A549 (cell line): ENCODE data around the gene NR2F2. TPM values are rescaled to one million over a fixed set of nuclear protein-coding genes. Genes with fewer than 3 reads are reported as not detected.

Experiments used
- ATAC-seq, 2 experiments: fragments of 200-7000 bp in 1 of 2; fragments of >200 bp in 1 of 2; cut with Nextera tagmentation in 1 of 2; cut with Tn5 transposase in 1 of 2; 3 replicates each; pipeline versions ENCODE4 v1.8.0 to v1.9.1; 2018 to 2020; ENCODE audit warnings: mild to moderate bottlenecking in 1 of 2, moderate library complexity in 1 of 2
- CTCF ChIA-PET: fragments of 300-600 bp; sonication (Branson Sonifier 250); formaldehyde crosslinking; extraction: SDS; loops from one replicate; lab custom pipeline; 2021; ENCODE audit warnings: antibody characterized with exemption, inconsistent platforms; lab: Yijun Ruan, JAX
- POLR2A ChIA-PET: fragments of 350-600 bp; formaldehyde crosslinking; extraction: SDS; loops from one replicate; lab custom pipeline; 2021; ENCODE audit warnings: antibody characterized with exemption, inconsistent platforms; lab: Yijun Ruan, JAX
- DNase-seq, 2 experiments: peaks; one replicate each; pipeline versions ENCODE4 v3.0.0 to v3.0.0-alpha.2; 2011 to 2016; ENCODE audit warnings: low read depth in 1 of 2, low spot score in 1 of 2
- FAIRE-seq: peaks from 2 replicates; lab custom pipeline; 2011; peaks lifted over from hg19 to GRCh38; lab: Jason Lieb, UNC
- H3K27ac ChIP-seq, 2 experiments: fragments of >200 bp; sonication (Bioruptor Twin); formaldehyde crosslinking; 3 replicates each; pipeline ENCODE4 v1.5.1; 2016 to 2017
- H3K4me1 ChIP-seq: fragments of >200 bp; sonication (Bioruptor Twin); formaldehyde crosslinking; 3 replicates; pipeline ENCODE4 v1.6.1; 2016
- H3K4me2 ChIP-seq: fragments of >200 bp; sonication (Bioruptor Twin); formaldehyde crosslinking; 3 replicates; pipeline ENCODE4 v1.6.1; 2016
- H3K4me3 ChIP-seq: fragments of >200 bp; sonication (Bioruptor Twin); formaldehyde crosslinking; 3 replicates; pipeline ENCODE4 v1.5.1; 2016
- H3K9me3 ChIP-seq: fragments of >200 bp; sonication (Bioruptor Twin); formaldehyde crosslinking; 3 replicates; pipeline ENCODE4 v1.6.1; 2016
- CBX8 ChIP-seq: fragments of 200-600 bp; sonication (generic); IDR thresholded peaks from 2 replicates; pipeline ENCODE4 v1.6.1; 2016
- CHD4 ChIP-seq: fragments of 200-600 bp; sonication (generic); IDR thresholded peaks from 2 replicates; pipeline ENCODE4 v1.6.1; 2016; ENCODE audit warnings: antibody characterized with exemption, mild to moderate bottlenecking, borderline replicate concordance
- EHMT2 ChIP-seq: fragments of 200-600 bp; sonication (generic); IDR thresholded peaks from 2 replicates; pipeline ENCODE4 v1.6.1; 2016; ENCODE audit warnings: antibody characterized with exemption, low read depth, mild to moderate bottlenecking, moderate library complexity
- ESRRA ChIP-seq: fragments of 150-350 bp; IDR thresholded peaks from 2 replicates; pipeline ENCODE4 v1.6.1; 2014; ENCODE audit warnings: mild to moderate bottlenecking, low read length, borderline replicate concordance
- FOSL2 ChIP-seq, 2 experiments: fragments of 450-650 bp in 1 of 2; fragments of >200 bp in 1 of 2; sonication (Bioruptor Twin) in 1 of 2; formaldehyde crosslinking; IDR thresholded peaks; 2 replicates each; pipeline versions ENCODE4 v1.5.0 to v1.6.1; 2016 to 2020; ENCODE audit warnings: mild to moderate bottlenecking in 1 of 2, moderate library complexity in 1 of 2
- HOXB13 ChIP-seq: fragments of 250-450 bp; sonication (Bioruptor Pico); IDR thresholded peaks from 2 replicates; pipeline ENCODE4 v1.5.0; 2020; ENCODE audit warnings: low read depth, mild to moderate bottlenecking, moderate library complexity
- JUN ChIP-seq, 2 experiments: fragments of >200 bp; sonication (Bioruptor Twin); formaldehyde crosslinking; IDR thresholded peaks; 2 replicates in 1 of 2; 3 replicates in 1 of 2; pipeline ENCODE4 v1.6.1; 2016 to 2017
- JUNB ChIP-seq: fragments of >200 bp; sonication (Bioruptor Twin); formaldehyde crosslinking; IDR thresholded peaks from 2 replicates; pipeline ENCODE4 v1.6.1; 2016
- PHF8 ChIP-seq: fragments of 200-600 bp; sonication (generic); IDR thresholded peaks from 2 replicates; pipeline ENCODE4 v1.6.1; 2016; ENCODE audit warnings: low read depth, mild to moderate bottlenecking, antibody characterized with exemption, moderate library complexity, borderline replicate concordance
- POLR2AphosphoS2 ChIP-seq: conservative IDR thresholded peaks from 2 replicates; pipeline ENCODE4 v1.6.1; 2012; ENCODE audit warnings: low read length, improper control_type of control experiment, inconsistent platforms
- RAD21 ChIP-seq, 2 experiments: fragments of >200 bp in 1 of 2; sonication (Bioruptor Twin) in 1 of 2; formaldehyde crosslinking in 1 of 2; IDR thresholded peaks in 1 of 2; conservative IDR thresholded peaks in 1 of 2; 2 replicates in 1 of 2; 3 replicates in 1 of 2; pipeline ENCODE4 v1.6.1; 2012 to 2018; ENCODE audit warnings: inconsistent platforms in 1 of 2
- RCOR1 ChIP-seq: fragments of 150-350 bp; IDR thresholded peaks from 2 replicates; pipeline ENCODE4 v1.6.1; 2014; ENCODE audit warnings: antibody characterized with exemption, low read length, low read depth
- RFX5 ChIP-seq: fragments of 450-650 bp; IDR thresholded peaks from 2 replicates; pipeline ENCODE4 v1.7.1; 2014; ENCODE audit warnings: antibody characterized with exemption, mild to moderate bottlenecking, moderate library complexity
- SREBF2 ChIP-seq: fragments of 450-650 bp; IDR thresholded peaks from 2 replicates; pipeline ENCODE4 v1.6.1; 2014; ENCODE audit warnings: mild to moderate bottlenecking, moderate library complexity
- TFCP2L1 ChIP-seq: fragments of 250-450 bp; sonication (Bioruptor Pico); IDR thresholded peaks from 2 replicates; pipeline ENCODE4 v1.5.0; 2021; ENCODE audit warnings: mild to moderate bottlenecking
- ZC3H11A ChIP-seq: fragments of 450-650 bp; IDR thresholded peaks from 2 replicates; pipeline ENCODE4 v1.6.1; 2014; ENCODE audit warnings: antibody characterized with exemption, mild to moderate bottlenecking
- WGBS: methylation state at CpG from one replicate; pipeline ENCODE4 v1.1.6; 2017; ENCODE audit errors: missing lambda C conversion rate; 5-methylcytosine and 5-hydroxymethylcytosine counted together
- polyA plus RNA-seq, 4 experiments: library from polyadenylated mRNA; depleted of rRNA in 3 of 4; stranded (reverse); fragments of >200 nt; fragmentation: RNase III in 1 of 4; extraction: RNeasy Plus Mini Kit Qiagen cat#74134 plus additional on column Dnase treatment in 1 of 4; gene quantifications; 2 replicates in 3 of 4; 3 replicates in 1 of 4; pipeline ENCODE4 v1.2.3, GENCODE V29; 2011 to 2017
- TF ChIP-seq, protein P1 (sequence below): fragments of >200 bp; sonication (Bioruptor Twin); formaldehyde crosslinking; IDR thresholded peaks from 2 replicates; pipeline ENCODE4 v1.6.1; 2016
- TF ChIP-seq, protein P2 (sequence below): fragments of 200-600 bp; sonication (generic); IDR thresholded peaks from 2 replicates; pipeline ENCODE4 v1.6.1; 2016; ENCODE audit warnings: antibody characterized with exemption, mild to moderate bottlenecking, moderate library complexity
- TF ChIP-seq, protein P3 (sequence below): fragments of 250-450 bp; sonication (Bioruptor Pico); IDR thresholded peaks from 2 replicates; pipeline ENCODE4 v1.5.0; 2020; ENCODE audit warnings: low read depth, mild to moderate bottlenecking, moderate library complexity
- TF ChIP-seq, protein P4 (sequence below): fragments of >200 bp; sonication (Bioruptor Twin); formaldehyde crosslinking; IDR thresholded peaks from 3 replicates; pipeline ENCODE4 v1.5.1; 2016
- TF ChIP-seq, protein P5 (sequence below): IDR thresholded peaks from 2 replicates; pipeline ENCODE4 v1.6.1; 2012
- TF ChIP-seq, protein P6 (sequence below): IDR thresholded peaks from 2 replicates; pipeline ENCODE4 v1.6.1; 2012; ENCODE audit warnings: low read depth, borderline replicate concordance

NR2F2 gene
- polyA plus RNA-seq, 2 of the 4 experiments (the other 2 are of a cell fraction), result 11.8 to 15.7 TPM

DNA sequence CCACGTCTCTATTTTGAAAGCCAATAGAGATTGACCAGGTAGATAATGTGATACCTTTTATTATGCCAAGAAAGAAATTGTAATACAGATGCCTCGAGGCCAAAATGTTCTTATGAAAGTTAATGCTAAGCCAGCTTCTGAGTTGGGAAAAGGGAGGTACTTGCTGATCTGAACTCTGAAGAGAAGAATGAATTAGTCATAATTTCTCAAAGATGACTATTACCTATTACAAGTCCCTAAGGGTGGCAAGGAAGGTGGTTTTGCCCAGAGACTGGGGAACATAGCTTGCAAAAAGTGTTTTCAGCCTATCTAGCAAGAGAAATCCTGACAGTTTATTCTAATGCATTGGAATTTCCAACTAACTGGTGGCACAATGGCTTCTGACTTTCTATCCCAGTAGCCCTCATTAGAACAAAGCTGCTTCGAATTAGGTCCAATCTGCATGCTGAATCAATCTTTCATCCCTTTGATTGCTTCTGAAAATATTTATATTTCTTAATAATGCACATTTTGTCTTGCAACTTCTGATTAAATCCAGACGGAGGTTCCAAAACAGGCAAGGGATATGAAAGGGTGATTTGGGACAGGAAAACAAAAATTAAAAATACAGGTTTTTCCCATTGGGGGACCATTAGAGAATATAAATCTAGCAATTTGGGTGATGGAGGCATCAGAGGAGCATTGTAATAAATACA lies 17.7 kb upstream of the NR2F2 start:
- POLR2A ChIA-PET, result interaction anchor here (0.7 kb wide), 1 partner anchor 17 kb away, joined by 3 read pairs; the partner anchor contains the start of gene NR2F2
- TF ChIP-seq RAD21 (conservative IDR thresholded peaks at IDR 0.05 in 1 of 2, IDR thresholded peaks at IDR 0.05 in 1 of 2) (no peak), RFX5 (no peak), EHMT2 (no peak), CHD4 (no peak), TFCP2L1 (CRISPR knock-in tag) (no peak), CBX8 (no peak), POLR2AphosphoS2 (no peak), FOSL2 (IDR thresholded peaks at IDR 0.05) (no peak), FOSL2 (CRISPR knock-in tag; IDR thresholded peaks at IDR 0.05) (no peak), JUNB (no peak), ESRRA (no peak)
- TF ChIP-seq, protein P1, sequence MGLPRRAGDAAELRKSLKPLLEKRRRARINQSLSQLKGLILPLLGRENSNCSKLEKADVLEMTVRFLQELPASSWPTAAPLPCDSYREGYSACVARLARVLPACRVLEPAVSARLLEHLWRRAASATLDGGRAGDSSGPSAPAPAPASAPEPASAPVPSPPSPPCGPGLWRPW, result no peak
- TF ChIP-seq, protein P2, sequence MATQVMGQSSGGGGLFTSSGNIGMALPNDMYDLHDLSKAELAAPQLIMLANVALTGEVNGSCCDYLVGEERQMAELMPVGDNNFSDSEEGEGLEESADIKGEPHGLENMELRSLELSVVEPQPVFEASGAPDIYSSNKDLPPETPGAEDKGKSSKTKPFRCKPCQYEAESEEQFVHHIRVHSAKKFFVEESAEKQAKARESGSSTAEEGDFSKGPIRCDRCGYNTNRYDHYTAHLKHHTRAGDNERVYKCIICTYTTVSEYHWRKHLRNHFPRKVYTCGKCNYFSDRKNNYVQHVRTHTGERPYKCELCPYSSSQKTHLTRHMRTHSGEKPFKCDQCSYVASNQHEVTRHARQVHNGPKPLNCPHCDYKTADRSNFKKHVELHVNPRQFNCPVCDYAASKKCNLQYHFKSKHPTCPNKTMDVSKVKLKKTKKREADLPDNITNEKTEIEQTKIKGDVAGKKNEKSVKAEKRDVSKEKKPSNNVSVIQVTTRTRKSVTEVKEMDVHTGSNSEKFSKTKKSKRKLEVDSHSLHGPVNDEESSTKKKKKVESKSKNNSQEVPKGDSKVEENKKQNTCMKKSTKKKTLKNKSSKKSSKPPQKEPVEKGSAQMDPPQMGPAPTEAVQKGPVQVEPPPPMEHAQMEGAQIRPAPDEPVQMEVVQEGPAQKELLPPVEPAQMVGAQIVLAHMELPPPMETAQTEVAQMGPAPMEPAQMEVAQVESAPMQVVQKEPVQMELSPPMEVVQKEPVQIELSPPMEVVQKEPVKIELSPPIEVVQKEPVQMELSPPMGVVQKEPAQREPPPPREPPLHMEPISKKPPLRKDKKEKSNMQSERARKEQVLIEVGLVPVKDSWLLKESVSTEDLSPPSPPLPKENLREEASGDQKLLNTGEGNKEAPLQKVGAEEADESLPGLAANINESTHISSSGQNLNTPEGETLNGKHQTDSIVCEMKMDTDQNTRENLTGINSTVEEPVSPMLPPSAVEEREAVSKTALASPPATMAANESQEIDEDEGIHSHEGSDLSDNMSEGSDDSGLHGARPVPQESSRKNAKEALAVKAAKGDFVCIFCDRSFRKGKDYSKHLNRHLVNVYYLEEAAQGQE, result no peak
- DNase-seq, result no peak
- Histone ChIP-seq H3K4me1 (no peaks in the 10 kb centered on the region), H3K27ac (no peak overlapping the region), H3K9me3 (no peaks in the 10 kb centered on the region), H3K4me2 (no peak overlapping the region), H3K4me3 (no peak overlapping the region)
- FAIRE-seq, result peak; percentile 54
- no peak for ATAC-seq
- WGBS, result 43% methylated on average over 4 of the region's 4 CpGs
- CTCF ChIA-PET, result interaction anchor here (1.3 to 2.9 kb wide), 3 partner anchors 9 to 14 kb away, joined by 5 to 18 read pairs (median 5); no protein-coding TSS in a partner anchor

DNA sequence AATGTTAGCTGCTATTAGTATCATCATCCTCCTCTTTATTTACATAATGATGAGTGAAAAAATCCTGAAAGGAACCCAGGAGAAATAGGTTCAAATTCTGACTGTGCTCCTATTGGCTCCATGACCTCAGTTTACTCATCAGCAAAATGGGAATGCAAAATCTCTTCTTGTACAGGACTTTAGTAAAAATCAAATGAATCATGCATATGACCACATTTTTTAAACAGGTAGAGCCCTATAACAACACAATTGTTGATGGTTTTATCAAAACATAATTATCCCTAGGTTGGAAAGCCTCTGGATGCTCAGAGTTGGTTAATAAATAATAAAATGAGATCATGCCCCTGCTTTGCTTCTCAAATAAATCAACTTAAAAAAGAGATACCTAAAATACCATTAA lies 16.0 kb upstream of the NR2F2 start:
- H3K9me3 ChIP-seq, result no peaks in the 10 kb centered on the region
- TF ChIP-seq RFX5, result no peak
- TF ChIP-seq HOXB13 (CRISPR knock-in tag), result no peak
- TF ChIP-seq, protein P3, sequence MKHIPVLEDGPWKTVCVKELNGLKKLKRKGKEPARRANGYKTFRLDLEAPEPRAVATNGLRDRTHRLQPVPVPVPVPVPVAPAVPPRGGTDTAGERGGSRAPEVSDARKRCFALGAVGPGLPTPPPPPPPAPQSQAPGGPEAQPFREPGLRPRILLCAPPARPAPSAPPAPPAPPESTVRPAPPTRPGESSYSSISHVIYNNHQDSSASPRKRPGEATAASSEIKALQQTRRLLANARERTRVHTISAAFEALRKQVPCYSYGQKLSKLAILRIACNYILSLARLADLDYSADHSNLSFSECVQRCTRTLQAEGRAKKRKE (CRISPR knock-in tag), result no peak
- TF ChIP-seq, protein P4, sequence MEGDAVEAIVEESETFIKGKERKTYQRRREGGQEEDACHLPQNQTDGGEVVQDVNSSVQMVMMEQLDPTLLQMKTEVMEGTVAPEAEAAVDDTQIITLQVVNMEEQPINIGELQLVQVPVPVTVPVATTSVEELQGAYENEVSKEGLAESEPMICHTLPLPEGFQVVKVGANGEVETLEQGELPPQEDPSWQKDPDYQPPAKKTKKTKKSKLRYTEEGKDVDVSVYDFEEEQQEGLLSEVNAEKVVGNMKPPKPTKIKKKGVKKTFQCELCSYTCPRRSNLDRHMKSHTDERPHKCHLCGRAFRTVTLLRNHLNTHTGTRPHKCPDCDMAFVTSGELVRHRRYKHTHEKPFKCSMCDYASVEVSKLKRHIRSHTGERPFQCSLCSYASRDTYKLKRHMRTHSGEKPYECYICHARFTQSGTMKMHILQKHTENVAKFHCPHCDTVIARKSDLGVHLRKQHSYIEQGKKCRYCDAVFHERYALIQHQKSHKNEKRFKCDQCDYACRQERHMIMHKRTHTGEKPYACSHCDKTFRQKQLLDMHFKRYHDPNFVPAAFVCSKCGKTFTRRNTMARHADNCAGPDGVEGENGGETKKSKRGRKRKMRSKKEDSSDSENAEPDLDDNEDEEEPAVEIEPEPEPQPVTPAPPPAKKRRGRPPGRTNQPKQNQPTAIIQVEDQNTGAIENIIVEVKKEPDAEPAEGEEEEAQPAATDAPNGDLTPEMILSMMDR, result no peak
- TF ChIP-seq, protein P5, sequence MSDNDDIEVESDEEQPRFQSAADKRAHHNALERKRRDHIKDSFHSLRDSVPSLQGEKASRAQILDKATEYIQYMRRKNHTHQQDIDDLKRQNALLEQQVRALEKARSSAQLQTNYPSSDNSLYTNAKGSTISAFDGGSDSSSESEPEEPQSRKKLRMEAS, result no peak
- TF ChIP-seq FOSL2 (IDR thresholded peaks at IDR 0.05), result no peak
- TF ChIP-seq FOSL2 (CRISPR knock-in tag; IDR thresholded peaks at IDR 0.05), result no peak
- no peak for TF ChIP-seq ZC3H11A
- no peak for TF ChIP-seq SREBF2
- no peak for TF ChIP-seq RCOR1
- TF ChIP-seq, protein P6, sequence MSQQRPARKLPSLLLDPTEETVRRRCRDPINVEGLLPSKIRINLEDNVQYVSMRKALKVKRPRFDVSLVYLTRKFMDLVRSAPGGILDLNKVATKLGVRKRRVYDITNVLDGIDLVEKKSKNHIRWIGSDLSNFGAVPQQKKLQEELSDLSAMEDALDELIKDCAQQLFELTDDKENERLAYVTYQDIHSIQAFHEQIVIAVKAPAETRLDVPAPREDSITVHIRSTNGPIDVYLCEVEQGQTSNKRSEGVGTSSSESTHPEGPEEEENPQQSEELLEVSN, result no peak
- TF ChIP-seq PHF8, result no peak
- no peak for TF ChIP-seq JUN (IDR thresholded peaks at IDR 0.05)
- TF ChIP-seq, all 56 proteins: peak for 0
- no peaks in the 10 kb centered on the region for H3K4me1 ChIP-seq
- no peak overlapping the region for H3K4me3 ChIP-seq
- no peak for DNase-seq
- POLR2A ChIA-PET, result no interaction called here
- H3K27ac ChIP-seq, result no peak overlapping the region
- CTCF ChIA-PET, result no interaction called here
- ATAC-seq, result no peak
- FAIRE-seq, result no peak
- H3K4me2 ChIP-seq, result no peak overlapping the region
